ENCODE data around the gene KRT17. TPM values are rescaled to one million over a fixed set of nuclear protein-coding genes. Genes with fewer than 3 reads are reported as not detected.
"Not testable (repeated sequence)": the region's sequence is repeated elsewhere in the genome, so short reads cannot be mapped to it uniquely, and the experiment has no call there.

The KRT17 gene
- total RNA-seq, 1 experiment from 2014 or later: 6.9 TPM

DNA sequence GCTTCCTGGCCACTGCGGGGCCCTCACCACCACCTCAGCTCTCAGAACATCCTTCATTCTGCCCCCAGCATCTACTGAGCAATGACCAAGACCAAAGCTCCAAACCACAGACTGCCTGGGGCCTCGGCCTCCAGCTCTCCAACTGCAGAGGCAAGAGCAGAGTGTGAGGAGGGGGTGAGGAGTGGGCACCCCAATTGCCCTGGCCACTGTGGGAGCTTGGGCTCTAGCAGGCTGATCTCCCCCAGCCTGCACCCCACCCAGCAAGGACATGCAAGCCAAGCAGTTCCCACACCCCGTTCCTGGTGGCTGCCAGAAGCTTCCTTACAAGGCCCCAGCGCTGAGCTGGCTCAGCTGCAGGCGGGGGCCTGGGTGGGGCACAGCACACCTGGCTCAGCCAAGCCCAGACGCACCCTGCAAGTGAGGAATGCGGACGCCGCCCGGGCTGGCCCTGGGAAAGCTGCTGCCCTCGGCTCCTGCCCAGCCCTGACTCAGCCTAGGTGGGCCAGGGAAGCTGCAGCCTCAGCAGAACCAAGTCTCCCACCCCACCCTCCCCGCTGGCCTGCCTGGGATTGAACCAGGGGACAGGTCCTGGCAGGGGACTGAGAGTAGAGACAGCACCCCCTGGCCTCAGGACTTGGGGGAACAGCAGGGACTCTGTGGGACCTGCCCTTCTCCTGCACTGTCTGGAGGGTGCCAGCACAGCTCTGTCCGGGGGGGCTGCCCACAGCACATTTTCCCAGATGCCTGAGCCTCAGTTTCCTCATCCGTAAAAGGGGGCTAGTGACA is 29.7 kb upstream of the KRT17 start:
- DNase-seq (ENCODE audit: low read depth): no peak

DNA sequence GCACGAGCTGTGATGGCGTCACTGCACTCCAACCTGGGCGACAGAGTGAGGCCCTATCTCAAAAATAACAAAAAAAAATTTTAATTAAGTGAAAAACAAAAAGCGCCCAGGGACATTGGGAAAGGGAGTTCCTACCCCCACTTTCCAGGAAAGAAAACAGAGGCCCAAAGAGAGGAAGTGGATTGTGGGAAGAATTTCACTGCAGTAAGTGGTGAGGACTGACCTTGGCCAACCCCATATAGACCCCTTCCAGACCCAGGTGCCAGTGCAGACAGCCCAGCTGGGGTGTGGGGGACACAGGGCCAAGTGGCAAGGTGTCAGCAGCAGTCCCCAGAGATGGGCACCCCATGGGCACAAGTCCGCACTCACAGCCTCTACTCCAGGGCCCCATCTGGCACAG is 29.0 kb upstream of the KRT17 start:
- no peak for DNase-seq (ENCODE audit: low read depth)

DNA sequence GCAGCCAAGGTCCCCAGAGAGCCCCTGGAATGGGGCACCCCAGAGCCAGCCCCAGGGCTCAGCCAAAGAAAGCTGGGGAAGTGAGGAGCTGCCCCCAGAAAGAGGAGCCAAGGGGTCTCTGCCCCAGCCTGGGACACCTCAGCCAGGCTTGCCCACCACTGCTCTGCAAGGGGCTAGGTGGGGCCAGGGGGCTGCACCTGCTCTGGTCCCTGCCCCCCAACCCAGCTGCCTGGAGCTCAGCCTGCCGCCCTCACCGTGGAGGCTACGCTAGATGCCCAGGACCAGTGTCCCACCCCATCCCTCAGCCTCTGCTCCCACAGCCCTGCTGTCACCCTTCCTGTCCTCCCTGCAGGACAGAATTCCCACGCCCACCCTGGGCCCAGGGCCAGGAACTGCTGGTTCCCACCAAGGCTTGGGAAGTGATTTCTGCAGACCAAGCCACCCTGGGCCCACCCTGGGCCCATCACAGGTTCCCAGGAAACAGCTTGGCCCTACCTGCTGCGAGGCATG is 28.1 kb upstream of the KRT17 start:
- no peak for DNase-seq (ENCODE audit: low read depth)

DNA sequence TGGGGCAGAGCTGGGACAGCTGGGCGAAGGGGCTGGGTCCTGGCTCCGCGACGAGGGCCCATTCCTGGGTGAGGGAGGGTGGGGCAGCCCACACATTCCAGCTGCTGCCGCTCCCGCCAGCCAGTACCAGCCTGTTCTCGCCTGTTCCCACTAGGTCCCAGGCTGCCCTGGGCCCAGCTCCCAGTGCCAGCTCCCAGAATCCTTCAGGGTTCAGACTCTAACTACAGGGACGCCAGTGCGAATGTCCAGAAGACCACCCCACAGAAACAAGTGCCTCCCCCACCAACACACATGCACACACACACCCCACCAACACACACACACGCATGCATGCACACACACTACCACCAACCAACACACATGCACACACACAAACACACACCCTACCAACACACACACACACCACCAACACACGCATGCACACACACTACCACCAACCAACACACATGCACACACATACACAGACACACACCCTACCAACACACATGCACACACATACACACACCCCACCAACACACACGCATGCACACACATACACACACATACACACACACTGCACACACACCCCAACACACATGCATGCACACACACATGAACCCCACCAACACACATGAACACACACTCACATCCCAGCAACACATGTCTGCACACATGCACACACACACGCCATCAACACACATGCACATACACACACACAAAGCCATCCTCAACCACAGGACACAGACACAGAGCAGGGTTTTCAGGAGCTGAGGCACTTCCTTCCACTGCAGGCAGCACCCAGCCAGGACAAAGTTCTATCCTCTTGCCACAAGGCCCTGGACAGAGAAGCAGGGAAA is 27.5 kb upstream of the KRT17 start:
- peak; percentile 60 for DNase-seq (ENCODE audit: low read depth)

DNA sequence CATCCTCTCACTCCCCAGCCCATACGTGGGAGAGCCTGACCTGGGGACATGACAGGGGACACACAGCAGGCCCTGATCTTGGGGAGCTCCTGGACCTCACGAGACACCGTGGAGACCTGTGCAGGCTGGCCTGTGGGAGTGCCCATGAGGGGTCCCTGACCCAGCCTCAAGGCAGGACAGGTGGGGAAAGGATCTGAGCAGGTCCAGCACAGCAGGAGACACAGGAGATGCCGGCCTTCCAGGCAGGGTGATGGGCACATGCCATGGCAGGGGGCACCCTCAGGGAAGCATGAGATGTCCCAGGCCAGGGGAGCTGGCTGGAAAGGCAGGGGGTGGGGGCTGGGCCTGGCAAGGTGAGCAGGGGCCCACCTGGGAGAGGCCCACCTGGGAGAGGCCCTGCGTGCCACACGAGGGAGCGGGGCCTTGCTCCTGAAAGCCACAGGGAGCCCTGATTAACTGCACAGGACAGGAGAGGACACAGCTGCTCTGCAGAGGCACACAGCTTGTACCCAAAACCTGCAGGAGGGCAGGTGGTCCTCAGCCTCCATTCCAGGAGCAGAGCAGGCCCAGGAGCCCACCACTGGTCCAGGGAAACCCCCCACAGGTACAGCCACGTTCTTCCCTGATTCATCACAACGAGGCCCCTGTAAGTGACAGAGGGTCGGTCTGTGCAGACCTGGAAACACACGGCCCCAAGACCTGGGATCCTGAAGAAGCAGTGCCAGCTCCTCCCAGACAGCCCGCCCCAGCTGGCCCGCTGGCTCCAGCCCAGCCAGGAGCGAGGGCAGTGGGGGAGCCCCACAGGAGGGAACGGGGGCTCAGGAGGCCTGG is 26.6 kb upstream of the KRT17 start:
- no peak for DNase-seq (ENCODE audit: low read depth)

DNA sequence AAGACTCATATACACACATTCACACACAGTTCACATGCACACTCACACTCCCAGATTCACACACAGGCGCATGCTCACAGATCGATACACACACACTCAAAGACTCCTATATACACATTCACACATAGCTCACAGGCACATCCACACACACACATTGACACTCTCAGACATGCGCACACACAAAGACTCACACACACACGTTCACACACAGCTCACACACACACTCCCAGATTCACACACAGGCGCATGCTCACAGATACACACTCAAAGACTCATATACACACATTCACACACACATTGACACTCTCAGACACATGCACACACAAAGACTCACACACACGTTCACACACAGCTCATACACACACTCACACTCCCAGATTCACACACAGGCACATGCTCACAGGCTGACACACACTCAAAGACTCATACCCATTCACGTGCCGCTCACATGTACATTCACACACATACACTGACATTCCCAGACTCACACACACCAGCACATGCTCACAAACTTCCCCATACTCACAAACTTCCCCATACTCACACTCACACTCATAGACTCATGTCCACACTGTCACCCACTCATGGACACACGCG is 25.6 kb upstream of the KRT17 start:
- DNase-seq (ENCODE audit: low read depth): no peak

DNA sequence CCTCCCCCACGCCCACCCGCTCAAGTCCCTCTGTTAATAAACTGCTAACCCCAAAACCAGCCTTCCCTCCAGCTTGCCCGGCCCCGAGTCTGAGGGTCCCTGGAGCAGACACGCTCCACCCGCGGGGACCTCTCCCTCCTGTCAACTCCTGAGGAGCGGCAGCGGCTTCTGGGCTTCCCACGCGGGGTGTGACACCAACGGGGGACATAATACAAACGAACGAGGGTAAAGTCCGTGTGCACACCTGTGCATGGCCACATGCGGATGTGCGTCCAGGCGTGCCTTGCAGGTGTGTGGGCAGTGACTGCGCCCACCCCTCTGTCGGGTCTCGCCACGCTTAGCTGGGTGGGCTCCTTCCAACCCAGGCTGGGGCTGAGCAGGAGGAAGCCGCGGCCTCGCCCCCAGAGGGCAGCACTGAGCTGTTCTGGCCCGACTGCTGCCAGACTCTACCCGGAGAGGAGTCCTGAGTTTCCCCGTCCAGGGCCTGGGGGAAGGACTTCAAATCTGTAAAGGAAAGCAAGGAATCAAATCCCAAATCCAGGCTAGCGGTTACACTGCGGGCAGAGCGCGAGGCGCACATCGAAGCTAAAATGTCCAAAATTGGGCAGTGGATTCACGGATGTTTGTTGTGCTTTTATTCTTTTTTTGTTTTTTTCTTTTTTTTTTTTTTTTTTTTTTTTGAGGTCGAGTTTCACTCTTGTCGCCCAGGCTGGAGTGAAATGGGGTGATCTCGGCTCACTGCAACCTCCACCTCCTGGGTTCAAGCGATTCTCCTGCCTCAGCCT is 24.2 kb upstream of the KRT17 start:
- DNase-seq (ENCODE audit: low read depth): peak; percentile 71

DNA sequence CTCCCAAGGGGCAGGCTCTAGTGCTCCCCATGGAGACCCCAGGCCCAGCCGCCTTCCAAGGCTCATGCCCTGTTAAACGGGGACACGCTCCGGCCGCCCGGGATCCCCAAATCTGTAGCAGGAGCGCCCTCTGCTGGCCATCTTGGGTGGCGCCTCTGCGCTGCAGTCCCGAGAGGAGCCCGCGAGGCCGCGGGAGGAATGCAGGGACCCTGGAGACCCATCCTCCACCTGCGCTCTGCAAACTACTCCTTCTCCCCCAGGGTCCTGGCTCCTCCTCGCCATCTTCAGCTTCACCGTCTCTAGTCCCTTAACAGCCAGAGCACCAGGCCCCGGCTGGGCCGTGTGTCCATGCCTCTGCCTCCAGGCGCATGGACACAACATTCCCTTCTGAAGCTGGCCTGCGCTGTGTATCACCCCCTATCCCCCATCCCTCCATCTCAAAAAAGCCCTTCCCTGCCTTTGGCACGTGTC is 23.6 kb upstream of the KRT17 start:
- DNase-seq (ENCODE audit: low read depth): peak; percentile 55

DNA sequence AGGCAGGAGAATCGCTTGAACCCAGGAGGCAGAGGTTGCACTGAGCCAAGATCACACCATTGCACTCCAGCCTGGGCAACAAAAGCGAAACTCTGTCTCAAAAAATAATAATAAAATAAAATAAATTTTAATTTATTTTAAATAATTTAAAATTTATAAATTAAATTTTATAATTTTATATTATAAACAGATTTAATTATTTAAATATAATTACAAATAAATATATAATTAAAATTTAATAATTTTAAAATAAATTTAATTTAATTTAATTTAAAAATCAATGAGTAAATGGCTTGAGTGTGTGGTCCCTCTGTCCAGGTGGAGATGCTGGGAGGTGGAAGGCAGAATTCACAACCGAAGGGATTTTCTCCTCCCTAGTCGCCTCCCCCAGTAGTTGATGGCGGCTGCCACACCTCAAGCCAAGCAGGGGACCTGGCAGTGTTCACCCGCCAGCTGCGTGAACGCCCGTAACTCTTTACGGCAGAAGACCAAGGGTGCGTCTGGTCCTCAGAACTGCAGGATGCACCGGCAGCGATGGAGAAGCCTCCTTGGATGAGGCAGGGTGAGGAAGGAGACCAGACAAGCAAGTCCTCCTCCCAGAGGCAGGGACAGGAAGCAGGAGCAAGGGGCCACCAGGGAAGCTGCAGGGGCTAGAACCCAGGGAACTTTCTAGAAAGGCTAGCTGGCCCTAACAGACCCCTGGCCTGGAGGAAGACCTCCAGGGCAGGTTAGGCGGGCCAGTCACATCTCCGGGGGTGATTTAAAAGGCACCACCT is 22.9 kb upstream of the KRT17 start:
- no peak for DNase-seq (ENCODE audit: low read depth)

DNA sequence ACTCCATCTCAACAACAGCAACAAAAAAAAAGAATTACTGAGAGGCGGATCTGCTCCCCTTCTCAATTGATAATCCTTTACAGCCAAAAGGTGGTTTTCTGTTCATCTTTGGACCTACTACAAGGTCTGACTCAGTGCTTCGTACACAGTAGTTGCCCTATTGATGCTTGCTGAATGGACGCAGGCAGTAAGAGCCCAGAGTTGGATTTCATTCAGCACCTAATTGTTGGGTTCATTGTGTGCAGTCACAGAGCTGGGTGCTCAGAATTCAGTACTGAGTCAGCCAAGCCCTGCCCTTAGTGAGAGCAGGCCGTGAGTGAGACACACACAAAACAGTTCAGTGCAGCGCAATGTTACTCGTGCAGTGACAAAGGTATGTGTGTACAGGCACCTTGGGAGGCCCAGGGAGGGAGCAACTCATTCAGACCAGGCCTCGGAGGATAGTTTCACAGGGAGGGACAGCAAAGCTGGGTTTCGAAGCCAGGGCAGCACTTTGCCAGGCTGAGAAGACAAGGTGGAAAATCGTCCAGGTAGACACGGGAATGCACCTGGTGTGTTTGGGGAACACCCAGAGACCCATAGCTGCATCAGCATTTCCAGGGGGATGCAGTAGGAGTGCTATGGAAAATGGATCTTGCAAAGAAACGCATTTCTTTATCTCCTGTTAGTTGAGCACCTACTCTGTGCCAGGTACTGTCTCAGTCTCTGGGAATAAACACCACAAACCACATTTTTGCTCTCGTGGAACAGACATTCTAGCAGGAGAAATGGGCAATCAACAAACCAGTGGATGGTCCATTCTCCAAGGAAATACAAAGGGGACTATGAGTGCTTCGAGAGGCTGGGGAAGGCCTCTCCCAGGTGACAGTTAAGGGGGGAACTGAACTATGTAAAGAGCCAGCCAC is 18.1 kb upstream of the KRT17 start:
- no peak for DNase-seq (ENCODE audit: low read depth)

DNA sequence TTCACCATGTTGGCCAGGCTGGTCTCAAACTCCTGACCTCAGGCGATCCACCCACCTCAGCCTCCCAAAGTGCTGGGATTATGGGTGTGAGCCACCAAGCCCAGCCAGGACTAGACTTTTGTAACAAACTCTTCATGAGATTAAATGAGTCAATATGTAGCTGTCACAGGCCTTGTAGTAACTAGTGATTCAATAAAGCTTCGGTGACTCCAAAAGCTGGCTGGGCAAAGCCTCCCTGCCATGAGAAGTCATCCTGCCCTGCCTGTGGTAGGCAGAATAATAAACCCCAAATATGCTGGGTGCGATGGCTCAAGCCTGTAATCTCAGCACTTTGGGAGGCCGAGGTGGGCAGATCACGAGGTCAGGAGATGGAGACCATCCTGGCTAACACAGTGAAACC is 16.2 kb upstream of the KRT17 start:
- DNase-seq (ENCODE audit: low read depth): not testable (repeated sequence)

DNA sequence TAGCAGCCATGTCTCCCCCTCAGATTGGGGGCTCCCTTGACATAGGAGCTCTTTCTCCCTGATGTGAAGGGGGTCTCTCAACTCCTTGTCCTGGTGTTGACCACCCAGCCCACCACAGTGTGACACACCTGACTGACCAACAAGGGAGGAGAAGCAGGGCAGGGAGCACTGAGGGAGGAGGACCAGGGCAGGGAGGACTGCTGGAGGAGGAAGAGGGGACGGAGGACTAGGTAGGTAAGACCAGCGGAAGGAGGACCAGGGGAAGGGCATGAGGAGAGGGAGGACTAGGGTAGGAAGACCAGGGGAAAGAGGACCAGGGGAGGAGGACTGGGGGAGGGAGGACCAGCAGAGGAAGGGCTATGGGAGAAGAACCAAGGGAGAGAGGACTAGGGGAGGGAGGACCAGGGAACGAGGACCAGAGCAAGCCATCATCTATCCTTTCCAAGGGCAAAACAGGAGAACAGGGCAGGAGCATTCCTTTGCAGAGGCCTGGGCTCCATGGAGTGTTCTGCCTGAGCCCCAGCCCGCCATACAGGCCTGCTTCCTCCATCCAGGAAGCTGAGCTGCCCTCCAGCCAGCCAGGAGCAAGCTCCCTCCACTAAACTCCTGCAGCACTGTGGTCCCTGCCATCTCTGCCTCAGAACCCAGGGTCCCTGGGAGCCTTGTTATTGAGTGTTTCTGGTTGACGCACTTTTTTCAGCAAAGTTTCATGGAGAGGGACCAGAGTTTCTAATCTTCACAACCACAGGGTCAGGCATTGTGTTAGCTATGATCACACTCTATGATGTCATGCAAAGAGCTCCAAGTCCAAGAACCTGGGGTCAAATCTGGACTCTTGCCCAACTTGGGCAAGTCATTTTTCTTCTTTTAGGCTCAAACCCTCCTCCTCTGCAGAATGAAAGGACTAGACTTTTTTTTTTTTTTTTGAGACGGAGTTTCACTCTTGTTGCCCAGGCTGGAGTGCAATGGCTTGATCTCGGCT is 15.4 kb upstream of the KRT17 start:
- DNase-seq (ENCODE audit: low read depth): no peak

DNA sequence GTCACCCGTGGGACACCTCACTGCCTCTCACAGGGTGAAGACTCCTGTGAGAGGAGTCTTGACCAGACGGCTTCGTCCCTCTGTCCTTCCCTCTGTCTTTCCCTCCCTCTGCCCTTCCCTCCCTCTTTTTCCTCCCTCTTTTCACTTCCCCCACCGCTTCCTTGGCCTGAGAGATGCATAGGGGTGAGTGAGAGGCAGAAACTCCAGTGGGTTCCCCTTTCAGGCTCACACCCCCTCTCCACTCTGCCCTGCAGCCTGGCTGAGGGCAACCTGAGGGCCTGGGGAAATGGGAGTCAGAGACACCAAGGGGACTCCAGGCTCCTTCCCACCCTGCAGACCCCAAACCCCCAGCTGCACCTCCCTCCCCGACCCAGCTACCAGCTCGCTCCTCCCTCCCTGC is 14.6 kb upstream of the KRT17 start:
- DNase-seq (ENCODE audit: low read depth): no peak

DNA sequence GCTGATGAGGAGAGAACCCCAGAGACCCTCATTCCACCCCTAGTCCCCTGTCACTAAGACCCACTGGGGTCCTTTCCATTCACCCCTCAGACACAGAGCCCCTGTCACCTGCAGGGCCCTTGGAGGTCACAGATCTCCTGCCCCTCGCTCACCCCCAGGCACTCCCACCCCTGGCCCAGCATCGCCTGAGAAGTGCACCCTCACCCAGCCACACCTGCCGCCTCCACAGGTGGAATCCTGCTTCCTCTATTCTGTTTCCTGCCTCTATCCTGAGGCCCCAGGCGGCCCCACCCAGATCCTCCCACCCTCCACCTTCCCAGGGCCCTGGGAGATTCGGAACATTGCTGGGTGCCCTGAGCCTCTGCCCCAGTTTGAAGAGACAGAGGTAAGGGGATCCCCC is 13.8 kb upstream of the KRT17 start:
- no peak for DNase-seq (ENCODE audit: low read depth)

DNA sequence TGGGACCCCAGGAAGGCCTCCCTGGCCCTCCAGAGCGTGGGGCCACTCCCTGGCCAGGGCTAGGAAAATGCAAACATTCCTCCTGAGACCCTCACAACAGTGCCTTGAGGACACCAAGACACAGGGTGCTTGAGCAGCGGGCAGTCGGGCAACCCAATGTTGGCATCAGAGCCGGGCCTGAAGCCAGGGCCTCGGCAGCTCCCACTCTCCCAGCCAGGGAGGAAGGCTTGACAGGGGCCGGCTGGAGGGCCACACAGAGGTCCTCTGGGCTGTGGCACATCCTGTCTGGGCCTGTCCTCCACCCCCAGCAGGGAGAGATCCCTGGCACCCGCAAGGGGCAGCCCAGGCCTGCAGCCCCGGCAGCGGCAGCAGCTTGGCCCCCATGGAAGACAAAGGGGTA is 12.3 kb upstream of the KRT17 start:
- no peak for DNase-seq (ENCODE audit: low read depth)

DNA sequence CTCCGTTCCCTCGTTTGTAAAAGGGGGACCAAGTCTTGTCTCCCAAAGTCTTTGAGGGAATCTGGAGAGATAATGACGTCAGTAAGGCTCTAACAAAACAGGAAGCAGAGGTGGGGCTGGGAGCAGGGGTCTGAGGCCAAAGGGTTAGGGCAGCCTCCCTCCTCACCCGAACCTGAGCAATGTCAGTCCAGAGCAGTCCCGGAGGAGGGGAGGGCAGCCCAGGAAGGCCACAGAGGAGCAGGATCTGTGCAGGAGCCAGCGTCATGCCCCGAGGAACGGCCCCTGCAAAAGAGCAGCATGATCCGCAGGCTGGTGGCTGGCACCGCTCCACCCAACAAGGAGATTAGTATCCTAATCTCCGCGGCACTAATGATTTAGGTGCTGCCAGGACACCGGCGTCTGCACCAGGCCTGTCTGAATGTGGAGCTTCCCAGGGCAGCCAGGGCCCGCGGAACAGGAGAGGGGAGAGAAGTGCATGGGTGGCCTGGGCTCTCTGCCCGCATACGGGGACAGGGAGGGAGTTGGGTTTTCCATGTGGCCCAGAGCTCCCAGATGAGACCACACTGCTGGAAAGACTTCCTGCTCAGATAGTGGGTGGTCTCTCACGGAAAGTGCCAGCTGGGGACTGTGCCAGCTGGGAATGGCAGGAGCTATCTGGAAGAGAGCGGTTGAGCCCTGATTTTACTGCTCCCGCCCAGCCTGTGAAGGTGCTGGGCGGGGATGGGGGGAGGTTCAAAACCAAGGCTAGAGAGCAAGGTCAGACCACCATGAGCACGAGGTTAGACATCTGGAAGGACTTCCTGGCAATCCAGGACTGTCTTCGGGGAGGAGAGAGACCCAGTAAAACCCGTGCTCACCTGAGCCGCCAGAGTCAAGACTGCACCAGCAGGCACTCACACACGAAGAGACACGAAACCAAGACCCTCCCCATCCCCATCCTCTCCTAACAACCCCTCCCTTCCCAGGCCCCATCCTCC is 11.0 kb upstream of the KRT17 start:
- no peak for DNase-seq (ENCODE audit: low read depth)
